H9 (cell line): ENCODE results near the gene PMEL. TPM values are rescaled to one million over a fixed set of nuclear protein-coding genes. Genes with fewer than 3 reads are reported as not detected.

ENCODE experiments used
- DNase-seq: peaks from one replicate; pipeline ENCODE4 v3.0.0-alpha.2; 2017
- H2AFZ ChIP-seq: one replicate; pipeline ENCODE4 v1.6.1; 2013; ENCODE audit warnings: mild to moderate bottlenecking, low read length, control low read depth, moderate library complexity
- H2AK5ac ChIP-seq: 2 replicates; pipeline ENCODE4 v1.6.1; 2013; ENCODE audit warnings: low read length, control low read depth, mixed read lengths; ENCODE audit not compliant: insufficient read length
- H2BK120ac ChIP-seq: one replicate; pipeline ENCODE4 v1.6.1; 2013; ENCODE audit warnings: low read depth, mild to moderate bottlenecking, low read length, control low read depth, inconsistent platforms; ENCODE audit not compliant: poor library complexity, severe bottlenecking
- H2BK12ac ChIP-seq: 2 replicates; pipeline ENCODE4 v1.6.1; 2013; ENCODE audit warnings: low read length, control low read depth, mixed read lengths, low read depth; ENCODE audit not compliant: insufficient read length
- H2BK15ac ChIP-seq: 2 replicates; pipeline ENCODE4 v1.6.1; 2013; ENCODE audit warnings: low read depth, low read length, control low read depth
- H2BK20ac ChIP-seq: one replicate; pipeline ENCODE4 v1.6.1; 2013; ENCODE audit warnings: low read depth, mild to moderate bottlenecking, low read length, control low read depth, inconsistent platforms; ENCODE audit not compliant: poor library complexity, severe bottlenecking
- H2BK5ac ChIP-seq: 2 replicates; pipeline ENCODE4 v1.6.1; 2013; ENCODE audit warnings: low read length, control low read depth, mixed read lengths; ENCODE audit not compliant: insufficient read length
- H3K14ac ChIP-seq: 2 replicates; pipeline ENCODE4 v1.6.1; 2013; ENCODE audit warnings: low read length, control low read depth; ENCODE audit not compliant: insufficient read depth
- H3K18ac ChIP-seq: 2 replicates; pipeline ENCODE4 v1.6.1; 2013; ENCODE audit warnings: low read depth, mild to moderate bottlenecking, mixed read lengths, low read length, control low read depth; ENCODE audit not compliant: insufficient read length
- H3K23ac ChIP-seq: 2 replicates; pipeline ENCODE4 v1.6.1; 2013; ENCODE audit warnings: low read length, control low read depth, mixed read lengths, low read depth; ENCODE audit not compliant: insufficient read length
- H3K23me2 ChIP-seq: 2 replicates; pipeline ENCODE4 v1.6.1; 2013; ENCODE audit warnings: low read depth, mild to moderate bottlenecking, mixed read lengths, low read length, control low read depth; ENCODE audit not compliant: insufficient read length, poor library complexity, severe bottlenecking
- H3K27ac ChIP-seq: 2 replicates; pipeline ENCODE4 v1.5.1; 2013; ENCODE audit warnings: low read length, control low read depth, mixed read lengths, low read depth; ENCODE audit not compliant: insufficient read length
- H3K27me3 ChIP-seq: 2 replicates; pipeline ENCODE4 v1.6.1; 2013; ENCODE audit warnings: low read length, control low read depth, inconsistent platforms; ENCODE audit not compliant: insufficient read depth
- H3K4ac ChIP-seq: 2 replicates; pipeline ENCODE4 v1.6.1; 2013; ENCODE audit warnings: low read depth, mild to moderate bottlenecking, control low read depth, inconsistent platforms, low read length, moderate library complexity
- H3K4me1 ChIP-seq: 2 replicates; pipeline ENCODE4 v1.6.1; 2013; ENCODE audit warnings: low read length, control low read depth, inconsistent platforms; ENCODE audit not compliant: insufficient read depth
- H3K4me2 ChIP-seq: 2 replicates; pipeline ENCODE4 v1.6.1; 2013; ENCODE audit warnings: low read length, control low read depth, mixed read lengths; ENCODE audit not compliant: insufficient read length, insufficient read depth
- H3K56ac ChIP-seq: 2 replicates; pipeline ENCODE4 v1.6.1; 2013; ENCODE audit warnings: low read depth, mild to moderate bottlenecking, mixed read lengths, low read length, control low read depth; ENCODE audit not compliant: insufficient read length
- H3K79me1 ChIP-seq: 2 replicates; pipeline ENCODE4 v1.6.1; 2013; ENCODE audit warnings: low read depth, mild to moderate bottlenecking, moderate library complexity, low read length, control low read depth, inconsistent platforms; ENCODE audit not compliant: insufficient read depth, poor library complexity, severe bottlenecking
- H3K79me2 ChIP-seq: 2 replicates; pipeline ENCODE4 v1.6.1; 2013; ENCODE audit warnings: low read length, control low read depth, inconsistent platforms; ENCODE audit not compliant: insufficient read depth
- H3K9ac ChIP-seq: 2 replicates; pipeline ENCODE4 v1.6.1; 2013; ENCODE audit warnings: low read length, control low read depth, mixed read lengths; ENCODE audit not compliant: insufficient read length; ENCODE audit errors: extremely low read depth
- H3K9me3 ChIP-seq: one replicate; pipeline ENCODE4 v1.6.1; 2013; ENCODE audit warnings: low read depth, low read length, inconsistent platforms; ENCODE audit not compliant: control insufficient read depth
- H3T11ph ChIP-seq: one replicate; pipeline ENCODE4 v1.6.1; 2013; ENCODE audit warnings: mild to moderate bottlenecking, low read length, control low read depth, inconsistent platforms
- H4K20me1 ChIP-seq: one replicate; pipeline ENCODE4 v1.6.1; 2013; ENCODE audit not compliant: control insufficient read depth, insufficient read length, insufficient read depth
- H4K5ac ChIP-seq: 2 replicates; pipeline ENCODE4 v1.6.1; 2013; ENCODE audit warnings: low read depth, mild to moderate bottlenecking, mixed read lengths, low read length, control low read depth; ENCODE audit not compliant: insufficient read length
- H4K8ac ChIP-seq: replicated peaks from 2 replicates; pipeline ENCODE4 v1.6.1; 2013; ENCODE audit warnings: low read length, control low read depth, mixed read lengths, low read depth; ENCODE audit not compliant: insufficient read length
- H4K91ac ChIP-seq: 2 replicates; pipeline ENCODE4 v1.6.1; 2013; ENCODE audit warnings: low read depth, mild to moderate bottlenecking, moderate library complexity, mixed read lengths, low read length, control low read depth; ENCODE audit not compliant: insufficient read length
- H3K27ac Mint-ChIP-seq, 3 experiments: 2 replicates in 2 of 3; 3 replicates in 1 of 3; pipeline ENCODE4 v1.8.0; 2020 to 2021; ENCODE audit warnings: mixed read lengths in 3 of 3, mild to moderate bottlenecking in 1 of 3, moderate library complexity in 1 of 3
- H3K27me3 Mint-ChIP-seq: 2 replicates; pipeline ENCODE4 v1.8.0; 2021; ENCODE audit warnings: low read depth, mild to moderate bottlenecking, moderate library complexity, mixed read lengths
- H3K36me3 Mint-ChIP-seq, 3 experiments: 2 replicates in 2 of 3; 3 replicates in 1 of 3; pipeline ENCODE4 v1.8.0; 2020 to 2021; ENCODE audit warnings: low read depth in 3 of 3, mixed read lengths in 3 of 3; ENCODE audit not compliant: insufficient read depth in 1 of 3
- H3K4me1 Mint-ChIP-seq, 2 experiments: 2 replicates each; pipeline ENCODE4 v1.8.0; 2020; ENCODE audit warnings: mixed read lengths in 2 of 2
- H3K4me3 Mint-ChIP-seq, 2 experiments: 2 replicates in 1 of 2; 3 replicates in 1 of 2; pipeline ENCODE4 v1.8.0; 2020 to 2021; ENCODE audit warnings: mild to moderate bottlenecking in 2 of 2, mixed read lengths in 2 of 2, moderate library complexity in 1 of 2
- H3K9me3 Mint-ChIP-seq, 2 experiments: 2 replicates in 1 of 2; 3 replicates in 1 of 2; pipeline ENCODE4 v1.8.0; 2020; ENCODE audit warnings: mild to moderate bottlenecking in 2 of 2, mixed read lengths in 2 of 2, moderate library complexity in 1 of 2
- WGBS: extraction: QIAGEN DNeasy Blood & Tissue Kit; methylation state at CpG from one replicate; pipeline ENCODE4 v1.1.7; 2013; ENCODE audit warnings: missing lambda C conversion rate, low lambda C conversion rate, mixed read lengths; ENCODE audit not compliant: insufficient read length; ENCODE audit errors: extremely low coverage; 5-methylcytosine and 5-hydroxymethylcytosine counted together
- total RNA-seq: library from RNA; stranded (reverse); gene quantifications from 2 replicates; pipeline ENCODE4 v1.2.1, GENCODE V29; 2021
- TF ChIP-seq, protein P1 (sequence below): fragments of 200-600 bp; sonication (generic); conservative IDR thresholded peaks from 3 replicates; pipeline ENCODE4 v1.8.0; 2021; ENCODE audit warnings: antibody characterized with exemption, mild to moderate bottlenecking

Gene PMEL
- total RNA-seq, 1 experiment from 2014 or later = 72.6 TPM

DNA sequence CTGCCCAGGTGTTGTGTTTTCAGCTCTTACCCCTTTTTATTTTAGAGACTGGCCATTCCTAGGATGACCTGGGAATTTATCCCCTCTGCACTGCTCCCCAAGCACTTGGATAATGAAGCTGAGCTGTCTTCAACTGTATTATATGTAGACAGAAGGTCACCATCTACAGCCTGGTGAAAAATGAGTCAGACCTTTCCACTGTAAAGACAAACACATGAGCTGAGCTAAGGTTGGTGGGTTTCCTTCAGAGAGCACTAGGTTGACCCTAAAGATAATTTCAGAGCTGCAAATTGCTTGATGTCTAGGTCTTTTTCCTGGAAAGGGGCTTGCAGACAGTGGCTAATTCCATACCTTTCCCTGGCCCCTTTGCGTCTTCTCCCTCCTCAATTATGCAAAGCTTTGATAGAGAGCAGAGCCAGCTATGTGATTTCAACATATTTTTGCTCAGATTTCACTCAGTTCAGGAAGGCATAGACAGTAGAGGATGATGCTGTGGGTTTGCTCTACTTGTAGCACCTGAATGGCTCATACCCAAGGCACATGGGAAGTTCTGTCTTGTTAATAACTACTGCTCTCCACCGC, 45.8 kb upstream of the PMEL start:
- H3K79me2 ChIP-seq = no peaks in the 10 kb centered on the region
- no peak overlapping the region for H2BK120ac ChIP-seq
- no peak overlapping the region for H4K91ac ChIP-seq
- no peak overlapping the region for H3K23ac ChIP-seq
- Mint-ChIP-seq H3K9me3 (no peaks in the 10 kb centered on the region), H3K27ac (no peak overlapping the region), H3K27me3 (no peaks in the 10 kb centered on the region), H3K36me3 (peaks cover 2 to 11% (median 4%) of the 10 kb centered on the region in 3 experiments; a peak in 5 of 7 replicates), H3K4me3 (no peak overlapping the region), H3K4me1 (peaks cover 6 to 13% of the 10 kb centered on the region in 2 experiments)
- no peak overlapping the region for H2BK5ac ChIP-seq
- DNase-seq = no peak
- no peaks in the 10 kb centered on the region for H3K79me1 ChIP-seq
- no peak overlapping the region for H4K5ac ChIP-seq
- H3K23me2 ChIP-seq = peaks cover 7% of the 10 kb centered on the region
- TF ChIP-seq, protein P1, sequence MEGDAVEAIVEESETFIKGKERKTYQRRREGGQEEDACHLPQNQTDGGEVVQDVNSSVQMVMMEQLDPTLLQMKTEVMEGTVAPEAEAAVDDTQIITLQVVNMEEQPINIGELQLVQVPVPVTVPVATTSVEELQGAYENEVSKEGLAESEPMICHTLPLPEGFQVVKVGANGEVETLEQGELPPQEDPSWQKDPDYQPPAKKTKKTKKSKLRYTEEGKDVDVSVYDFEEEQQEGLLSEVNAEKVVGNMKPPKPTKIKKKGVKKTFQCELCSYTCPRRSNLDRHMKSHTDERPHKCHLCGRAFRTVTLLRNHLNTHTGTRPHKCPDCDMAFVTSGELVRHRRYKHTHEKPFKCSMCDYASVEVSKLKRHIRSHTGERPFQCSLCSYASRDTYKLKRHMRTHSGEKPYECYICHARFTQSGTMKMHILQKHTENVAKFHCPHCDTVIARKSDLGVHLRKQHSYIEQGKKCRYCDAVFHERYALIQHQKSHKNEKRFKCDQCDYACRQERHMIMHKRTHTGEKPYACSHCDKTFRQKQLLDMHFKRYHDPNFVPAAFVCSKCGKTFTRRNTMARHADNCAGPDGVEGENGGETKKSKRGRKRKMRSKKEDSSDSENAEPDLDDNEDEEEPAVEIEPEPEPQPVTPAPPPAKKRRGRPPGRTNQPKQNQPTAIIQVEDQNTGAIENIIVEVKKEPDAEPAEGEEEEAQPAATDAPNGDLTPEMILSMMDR = no peak
- no peaks in the 10 kb centered on the region for H3K9me3 ChIP-seq
- H2BK15ac ChIP-seq = no peak overlapping the region
- no CpG with 5 or more reads among the region's 2 CpGs for WGBS
- no peak overlapping the region for H2AK5ac ChIP-seq
- no peak overlapping the region for H3K4ac ChIP-seq
- H3K27me3 ChIP-seq = no peaks in the 10 kb centered on the region
- no peak overlapping the region for H2BK20ac ChIP-seq
- no peak overlapping the region for H2BK12ac ChIP-seq
- no peak overlapping the region for H3K56ac ChIP-seq
- H2AFZ ChIP-seq = no peak overlapping the region
- H3K4me2 ChIP-seq = no peak overlapping the region
- no peak overlapping the region for H3K27ac ChIP-seq
- no peak overlapping the region for H3K9ac ChIP-seq
- H3K4me1 ChIP-seq = no peaks in the 10 kb centered on the region
- no peak overlapping the region for H3K14ac ChIP-seq
- H4K20me1 ChIP-seq = no peaks in the 10 kb centered on the region
- no peak overlapping the region for H4K8ac ChIP-seq
- H3K18ac ChIP-seq = no peak overlapping the region
- no peak overlapping the region for H3T11ph ChIP-seq
